Endothelial cell of umbilical vein (primary cell): ENCODE results near the gene GDF3.

ENCODE experiments used
- CTCF ChIP-seq, 2 donors: IDR thresholded peaks; 1 replicate in 1 of 2; 2 replicates in 1 of 2; pipeline ENCODE4 v1.5.1; 2011; ENCODE audit warnings: low read length in 2 of 2, mild to moderate bottlenecking in 2 of 2, moderate library complexity in 2 of 2, control low read depth in 1 of 2, inconsistent platforms in 1 of 2, low read depth in 1 of 2; ENCODE audit not compliant: insufficient read depth in 1 of 2; ENCODE audit errors: extremely low read depth in 1 of 2
- GATA2 ChIP-seq: IDR thresholded peaks from 2 replicates; pipeline ENCODE4 v1.7.0; 2011; ENCODE audit warnings: low read depth, mild to moderate bottlenecking, moderate library complexity, mixed read lengths, low read length; ENCODE audit not compliant: insufficient read length, insufficient read depth

GRCh38 chr12:7642287-7642686 is 53.3 kb downstream of the GDF3 start:
- TF ChIP-seq GATA2 (no peak), CTCF (IDR thresholded peaks at IDR 0.05; ENCODE audit: extremely low read depth in 1 of 2, insufficient read depth in 1 of 2, low read depth in 1 of 2, low read length in 2 of 2) (no peak)
